Stomach (tissue), 4 donors: ENCODE data around the gene DYTN.

ENCODE experiments used
- CTCF ChIP-seq, 7 experiments: fragments of 450-650 bp in 4 of 7; fragments of 200-600 bp in 3 of 7; sonication (generic) in 3 of 7; IDR thresholded peaks; one replicate each; pipeline ENCODE4 v1.5.1; 2016 to 2019; ENCODE audit warnings: antibody characterized with exemption in 7 of 7, control low read depth in 2 of 7, mild to moderate bottlenecking in 1 of 7
- EP300 ChIP-seq: sonication (generic); formaldehyde crosslinking; IDR thresholded peaks from one replicate; pipeline ENCODE4 v1.6.1; 2017; ENCODE audit warnings: antibody characterized with exemption
- POLR2A ChIP-seq, 4 donors: fragments of 450-650 bp; IDR thresholded peaks; one replicate each; pipeline ENCODE4 v1.6.1; 2016; ENCODE audit warnings: antibody characterized with exemption in 4 of 4, control low read depth in 2 of 4, mild to moderate bottlenecking in 1 of 4, moderate library complexity in 1 of 4

- no peak for TF ChIP-seq CTCF (IDR thresholded peaks at IDR 0.05)
- TF ChIP-seq POLR2A (IDR thresholded peaks at IDR 0.05), result no peak
- no peak for TF ChIP-seq EP300
Observed at GRCh38 chr2:206728277-206729199, 10.3 kb upstream of the DYTN start.
